Left forelimb (tissue), 1 donor: ENCODE results near the gene PKP1.

Source experiments
- DNase-seq: peaks from one replicate; pipeline ENCODE4 v3.0.0-alpha.2; 2018; ENCODE audit warnings: low spot score

PKP1 gene

DNA sequence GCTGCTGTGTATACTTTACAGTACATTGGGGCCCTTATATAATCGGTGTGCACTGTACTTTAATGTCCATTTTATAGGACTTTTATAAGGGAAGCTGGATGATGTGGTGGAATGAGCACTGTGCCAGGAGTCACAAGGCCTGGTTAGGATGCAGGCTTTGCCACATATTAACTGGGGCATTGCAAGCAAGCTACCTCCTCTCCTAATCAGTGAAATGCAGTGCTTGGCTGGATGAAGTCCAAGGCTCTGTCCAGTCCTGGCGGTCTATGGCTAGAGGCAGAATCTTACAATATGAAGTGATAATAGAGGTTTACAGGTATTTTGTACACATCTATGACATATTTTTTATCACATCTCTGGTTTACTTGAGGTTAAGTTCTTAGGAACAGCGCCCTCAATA is 1.7 kb upstream of the PKP1 start:
- DNase-seq, result no peak

DNA sequence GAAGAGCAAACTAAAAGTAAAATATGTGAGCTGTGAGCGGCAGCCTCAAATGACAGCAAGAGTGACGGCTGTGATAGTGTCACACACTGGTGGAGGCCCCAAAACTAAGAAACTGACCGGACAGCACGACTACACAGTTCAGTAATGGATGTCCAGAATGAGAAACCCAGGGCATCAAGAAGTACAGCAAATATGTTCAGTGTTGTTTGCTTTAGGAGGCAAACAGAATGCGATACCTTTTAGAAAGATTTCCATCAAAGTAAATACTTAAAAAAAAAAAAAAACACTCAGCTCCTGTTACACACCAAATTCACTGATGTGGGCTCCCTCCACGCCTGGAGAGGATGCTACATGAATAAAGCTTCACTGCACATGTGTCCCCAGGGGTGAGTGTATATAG is 1.1 kb upstream of the PKP1 start:
- no peak for DNase-seq

DNA sequence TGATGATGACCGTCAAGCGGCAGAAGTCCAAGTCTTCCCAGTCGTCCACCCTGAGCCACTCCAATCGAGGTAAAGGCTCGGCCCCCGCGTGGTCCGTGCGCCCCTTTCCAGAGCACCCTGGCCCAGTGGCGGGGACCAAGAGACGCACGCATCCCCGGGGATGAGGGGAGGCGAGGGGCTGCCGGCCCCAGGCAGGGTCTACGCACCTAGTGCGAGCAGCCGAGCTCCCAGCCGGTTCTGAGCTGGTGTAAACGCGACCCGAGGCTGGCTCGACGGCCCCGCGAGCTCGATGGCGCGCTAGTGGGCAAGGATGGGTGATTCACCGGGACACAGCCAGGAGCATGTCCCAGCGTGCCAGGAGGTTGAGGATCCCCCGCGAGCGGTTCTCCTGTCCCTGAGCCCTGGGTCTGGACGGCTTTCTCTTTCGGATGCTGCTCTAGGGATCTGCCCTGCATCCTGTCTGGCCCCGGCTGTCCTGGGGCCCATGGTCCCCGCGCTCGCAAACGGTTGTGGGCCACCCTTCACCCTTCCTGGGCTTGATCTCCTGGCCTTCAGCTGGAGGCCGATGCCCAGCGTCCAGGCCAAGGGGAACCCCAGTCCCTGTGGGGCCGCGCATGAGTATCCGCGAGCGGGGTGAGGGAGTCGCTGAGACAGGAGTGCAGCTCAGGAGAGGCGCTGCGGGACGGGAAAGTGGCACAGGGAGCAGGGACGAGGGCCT is 689 bp downstream of the PKP1 start:
- no peak for DNase-seq

DNA sequence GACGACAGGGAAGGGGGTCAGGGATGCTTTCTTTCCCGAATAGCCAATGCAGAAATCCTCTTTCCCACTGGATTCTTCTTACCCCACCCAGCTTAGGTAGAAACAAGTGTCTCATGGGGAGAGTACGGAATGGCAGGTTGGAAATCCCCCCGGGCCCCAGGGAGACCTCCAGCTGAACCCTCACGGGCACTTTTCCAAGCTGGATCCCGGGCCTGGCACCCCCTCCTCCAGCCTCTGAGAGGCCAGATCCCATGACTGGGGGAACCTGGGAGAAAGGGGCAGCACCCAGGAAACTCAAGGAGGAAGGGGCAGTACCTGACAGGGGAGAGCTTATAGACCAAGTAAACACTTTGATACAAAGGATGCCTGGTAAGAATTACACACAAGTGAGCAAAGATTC is 1.3 kb downstream of the PKP1 start:
- DNase-seq, result no peak

DNA sequence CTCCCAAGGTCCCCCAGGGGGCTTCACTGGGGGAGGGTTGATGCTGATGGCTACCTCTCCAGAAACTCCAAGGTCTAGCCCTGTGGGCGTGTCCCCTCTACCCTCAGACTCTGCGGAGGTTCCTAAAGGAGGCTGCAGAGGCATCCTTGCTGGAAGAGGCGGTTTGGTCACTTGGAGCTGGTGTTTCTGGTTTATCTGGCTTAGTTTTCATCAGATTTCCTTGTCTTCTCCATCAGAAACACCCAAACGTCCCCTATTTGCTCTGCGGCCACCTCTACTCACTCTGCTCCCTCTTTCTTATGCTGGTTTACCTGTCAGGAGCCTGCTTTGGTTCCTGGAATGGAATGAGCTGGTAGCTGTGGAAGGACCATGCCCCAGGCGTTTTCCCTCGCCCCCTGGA is 2.5 kb downstream of the PKP1 start:
- DNase-seq, result no peak

DNA sequence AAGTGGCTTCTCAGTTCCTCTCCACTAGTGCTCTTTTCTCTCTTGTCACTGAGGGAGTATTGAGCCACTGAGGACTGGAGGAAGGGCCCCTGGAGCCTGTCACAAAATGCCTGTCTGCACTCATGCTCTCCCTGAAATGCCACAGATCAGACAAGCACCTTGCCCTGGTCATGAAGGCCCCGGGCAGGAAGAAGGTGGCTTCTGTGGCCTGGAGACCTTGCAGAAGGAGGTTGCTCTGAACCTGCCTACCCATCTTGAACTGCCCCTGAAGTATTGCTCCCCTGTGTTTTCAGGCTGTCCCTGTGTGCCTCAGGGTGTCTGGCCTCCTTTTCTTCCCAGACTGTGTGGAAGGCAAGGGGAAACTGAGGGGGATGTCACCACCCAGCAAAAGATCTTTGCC is 3.1 kb downstream of the PKP1 start:
- DNase-seq, result no peak

DNA sequence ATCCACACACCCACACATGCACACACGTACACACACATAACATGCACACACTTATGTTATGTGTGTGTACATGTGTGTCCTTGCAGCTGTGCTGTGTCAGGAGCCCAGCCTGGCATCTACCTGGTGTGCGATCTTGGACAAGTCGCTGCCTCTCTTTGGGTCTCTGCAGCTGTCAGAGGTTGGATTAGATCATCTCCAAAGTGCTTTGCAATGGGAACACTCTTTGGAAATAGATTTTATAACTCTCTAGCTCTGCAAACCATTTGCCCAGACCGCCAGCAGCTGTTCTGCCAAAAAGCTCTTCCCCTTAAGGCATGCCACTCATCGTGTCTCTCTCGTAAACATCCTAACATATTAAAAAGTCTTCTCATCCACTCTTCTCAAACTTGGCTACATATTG is 4.7 kb downstream of the PKP1 start:
- DNase-seq, result no peak

DNA sequence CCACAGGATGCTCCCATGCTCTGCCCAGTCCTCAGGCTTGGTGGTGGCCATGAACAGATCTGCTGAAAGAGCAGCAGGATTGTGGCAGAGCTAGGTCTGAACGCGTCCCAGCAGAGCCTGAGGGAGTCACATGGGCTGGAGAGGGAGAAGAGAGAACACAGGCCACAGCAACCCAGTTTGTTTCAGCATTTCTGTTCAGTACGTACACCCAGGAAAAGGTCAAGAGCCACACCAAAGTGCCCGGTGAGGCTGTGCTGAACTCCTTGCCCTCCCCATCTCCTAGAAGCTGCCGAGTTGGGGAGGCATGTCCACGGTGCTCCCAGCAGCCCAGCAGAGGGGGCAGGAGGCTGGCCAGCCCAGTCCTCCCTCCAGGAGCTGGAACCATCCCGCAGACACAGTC is 5.5 kb downstream of the PKP1 start:
- no peak for DNase-seq

DNA sequence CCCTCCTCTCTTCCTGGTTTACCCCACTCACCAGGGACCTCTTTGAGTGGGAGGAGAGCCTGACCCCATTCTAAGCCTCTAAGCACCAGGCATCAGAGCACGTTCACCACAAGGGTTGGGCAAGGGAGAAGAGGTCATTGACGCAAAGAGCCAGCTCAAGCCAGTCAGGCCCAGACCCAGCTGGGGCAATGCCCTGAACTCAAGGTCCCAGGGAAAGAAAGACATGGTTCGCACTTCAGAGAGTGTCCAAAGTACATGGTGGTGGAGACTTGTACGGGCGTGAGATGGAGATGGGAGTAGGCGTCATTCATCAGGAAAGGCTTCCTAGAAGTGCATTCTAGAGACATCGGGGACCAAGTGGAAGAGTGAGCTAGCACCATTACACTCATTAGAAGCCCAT is 7.2 kb downstream of the PKP1 start:
- DNase-seq, result no peak

DNA sequence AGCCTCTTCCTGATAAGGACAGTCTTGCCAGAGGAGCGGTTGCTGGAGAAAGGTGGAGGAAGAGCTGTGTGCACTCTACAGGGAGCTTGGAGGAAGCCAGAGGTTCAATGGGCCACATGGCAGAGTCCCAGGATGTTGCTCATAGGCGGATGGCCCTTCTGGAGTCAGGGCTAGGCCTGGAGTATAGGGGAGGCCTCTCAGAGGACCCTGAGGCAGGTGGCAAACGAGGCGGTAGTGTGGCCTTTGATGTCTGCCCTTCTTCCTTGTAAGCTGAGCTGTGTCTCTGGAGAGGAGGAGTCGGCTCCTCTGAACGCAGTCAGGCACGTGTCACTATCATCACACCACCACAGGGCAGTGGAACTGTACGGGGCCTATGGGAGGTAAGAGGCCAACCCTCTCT is 8.6 kb downstream of the PKP1 start:
- no peak for DNase-seq

DNA sequence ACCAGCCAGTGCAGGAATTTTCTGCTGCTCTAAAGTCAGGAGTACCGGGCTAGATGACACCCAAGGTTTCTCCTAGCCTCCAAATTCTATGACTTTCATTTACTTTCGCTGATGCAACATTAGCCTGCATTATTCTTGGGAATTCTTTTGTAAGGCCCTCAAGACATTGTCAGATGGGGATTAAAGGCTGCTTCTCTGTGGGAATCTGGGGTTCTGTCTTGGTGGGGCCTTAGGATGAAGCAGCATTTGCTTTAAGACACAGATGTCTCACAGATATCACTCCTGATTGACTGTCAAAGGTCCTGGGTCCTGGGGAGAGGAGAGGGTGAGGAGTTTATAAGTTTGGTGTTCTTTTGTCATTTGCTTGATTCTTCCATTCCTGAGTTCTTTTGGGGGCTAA is 11.6 kb downstream of the PKP1 start:
- no peak for DNase-seq

DNA sequence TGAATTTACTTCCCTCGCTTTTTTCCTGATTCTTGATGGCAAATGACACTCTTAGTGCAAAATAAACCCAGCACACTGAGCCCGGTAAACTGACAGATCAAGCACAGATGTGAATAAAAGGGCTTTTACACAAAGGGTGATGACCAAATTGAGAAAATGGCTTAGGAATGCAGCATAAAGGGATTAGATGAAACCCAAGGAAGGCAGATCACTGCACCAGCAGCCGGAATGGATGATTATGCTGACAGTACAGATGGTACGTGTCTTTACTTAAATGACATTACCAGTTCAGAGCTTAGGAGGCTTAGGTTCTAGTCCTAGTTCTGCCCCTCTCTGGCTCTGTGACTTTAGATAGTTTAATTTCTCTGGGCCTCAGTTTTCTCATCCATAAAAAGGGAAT is 12.0 kb downstream of the PKP1 start:
- DNase-seq, result no peak

DNA sequence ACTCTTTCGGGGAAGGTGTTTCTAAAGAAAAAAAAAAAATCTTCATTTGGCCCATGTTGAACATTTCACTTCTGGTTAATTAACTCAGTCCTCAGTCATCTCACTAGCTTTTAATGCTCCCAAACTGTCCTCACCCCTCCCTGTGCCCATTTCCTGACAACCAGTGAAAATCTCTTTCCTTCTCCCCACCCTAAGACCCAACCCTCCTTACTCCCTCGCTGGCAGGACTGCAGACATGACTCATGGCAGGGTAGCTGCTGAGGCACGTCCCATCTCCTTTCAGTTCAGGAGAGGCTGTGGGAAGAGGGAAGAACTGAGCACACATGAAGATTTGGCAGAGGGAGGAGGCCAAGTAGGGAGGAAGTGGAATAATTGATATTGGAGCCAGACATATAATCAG is 12.6 kb downstream of the PKP1 start:
- DNase-seq, result no peak

DNA sequence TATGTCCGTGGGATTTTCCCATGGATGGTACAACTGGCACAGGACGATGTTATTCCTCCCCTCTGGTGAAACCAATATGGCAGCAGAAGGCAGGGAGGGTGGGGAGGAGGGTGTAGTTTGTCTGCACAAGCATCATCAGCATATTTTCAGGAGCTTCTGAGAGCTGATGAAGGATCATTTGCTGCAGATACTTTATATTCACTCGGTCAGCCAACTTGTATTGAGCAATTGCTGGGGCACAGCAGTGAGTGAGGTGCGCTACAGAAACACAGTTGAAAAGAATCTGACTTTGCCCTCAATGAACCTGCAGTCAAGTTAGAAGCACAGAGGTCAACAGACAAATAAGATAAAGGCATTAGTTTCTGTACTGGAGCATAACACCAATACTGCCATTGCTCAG is 13.0 kb downstream of the PKP1 start:
- no peak for DNase-seq

DNA sequence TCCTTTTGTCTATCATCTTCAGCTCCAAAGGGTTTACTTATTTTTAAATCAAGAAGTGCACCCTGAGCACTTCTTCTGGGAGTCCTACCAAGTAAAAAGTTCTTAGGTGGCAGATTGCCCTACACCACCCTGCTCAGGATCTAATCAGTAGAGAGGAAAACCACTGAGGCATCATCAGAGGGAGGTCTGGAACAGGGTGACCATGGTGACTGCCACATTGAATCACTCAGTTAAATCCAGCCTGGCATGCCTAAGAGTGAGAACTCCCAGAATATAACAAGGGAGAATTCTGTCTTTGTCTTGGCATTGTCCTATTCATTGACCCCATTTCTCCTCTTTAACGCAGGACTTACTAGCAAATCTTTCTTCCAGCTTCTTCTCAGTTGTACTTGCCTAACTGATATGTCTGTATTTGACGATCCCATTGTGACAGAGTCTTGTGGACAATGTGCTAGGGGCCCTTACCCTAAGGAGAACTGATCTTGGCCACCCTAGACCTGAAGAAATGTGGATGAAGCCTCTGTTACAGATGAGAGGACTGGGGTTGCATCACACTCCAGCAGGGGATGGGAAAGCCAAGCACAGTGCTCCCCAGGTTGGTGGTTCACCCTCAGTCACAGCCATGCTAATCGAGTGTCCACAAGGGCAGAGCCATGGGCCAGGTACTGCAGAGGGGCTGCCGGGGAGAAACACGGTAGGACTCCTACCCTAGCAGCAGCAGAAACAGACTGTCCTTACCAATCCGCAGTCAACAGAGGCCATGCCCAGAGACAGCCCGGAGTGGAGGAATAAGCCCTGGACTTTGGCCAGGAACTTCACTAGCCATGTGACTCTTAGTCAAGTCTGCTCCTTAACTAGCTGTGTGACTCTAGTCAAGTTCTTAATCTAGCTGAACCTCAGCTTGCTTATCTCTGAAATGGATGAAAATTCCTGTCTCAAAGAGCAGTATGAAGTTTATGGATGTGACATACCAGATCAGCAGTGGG is 15.4 kb downstream of the PKP1 start:
- no peak for DNase-seq

DNA sequence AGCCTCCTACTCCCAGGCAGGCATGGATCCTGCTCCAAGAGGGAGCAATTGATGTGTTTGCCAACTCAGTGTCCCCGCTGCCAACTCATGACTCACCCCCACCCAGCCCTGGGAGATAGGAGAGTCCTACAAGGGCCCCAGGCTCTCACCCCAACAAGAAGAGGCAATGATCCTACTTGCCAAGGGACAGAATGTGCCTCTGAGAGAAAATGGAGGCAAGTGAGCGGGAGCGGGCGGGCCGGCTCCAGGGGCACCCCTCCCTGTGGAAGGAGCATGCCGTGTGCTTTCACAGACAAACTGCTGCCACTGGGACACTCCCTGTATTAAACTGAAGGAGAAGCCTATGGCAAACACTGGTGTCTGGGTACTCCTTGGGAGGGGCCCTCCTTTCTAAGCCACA is 16.7 kb downstream of the PKP1 start:
- DNase-seq, result no peak

DNA sequence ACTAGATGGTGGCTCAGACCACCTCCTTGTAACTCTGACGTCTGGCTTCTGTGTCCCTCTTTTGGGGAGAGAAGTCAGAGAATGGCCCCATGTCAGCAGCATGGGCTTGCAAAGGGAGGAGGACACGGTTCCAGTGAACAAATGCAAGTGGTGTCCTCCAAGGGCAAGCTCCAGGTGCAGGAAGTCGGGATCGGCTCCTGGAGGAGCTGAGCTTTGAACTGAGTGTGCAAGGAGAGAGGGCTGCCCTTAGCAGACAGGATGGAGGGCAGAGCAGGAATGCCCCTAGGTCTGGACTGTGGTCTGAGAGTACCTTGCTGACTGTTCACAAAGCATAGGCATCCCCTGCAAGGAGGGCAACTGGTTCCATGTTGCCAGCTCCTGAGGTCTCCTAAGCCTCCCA is 17.3 kb downstream of the PKP1 start:
- DNase-seq, result no peak

DNA sequence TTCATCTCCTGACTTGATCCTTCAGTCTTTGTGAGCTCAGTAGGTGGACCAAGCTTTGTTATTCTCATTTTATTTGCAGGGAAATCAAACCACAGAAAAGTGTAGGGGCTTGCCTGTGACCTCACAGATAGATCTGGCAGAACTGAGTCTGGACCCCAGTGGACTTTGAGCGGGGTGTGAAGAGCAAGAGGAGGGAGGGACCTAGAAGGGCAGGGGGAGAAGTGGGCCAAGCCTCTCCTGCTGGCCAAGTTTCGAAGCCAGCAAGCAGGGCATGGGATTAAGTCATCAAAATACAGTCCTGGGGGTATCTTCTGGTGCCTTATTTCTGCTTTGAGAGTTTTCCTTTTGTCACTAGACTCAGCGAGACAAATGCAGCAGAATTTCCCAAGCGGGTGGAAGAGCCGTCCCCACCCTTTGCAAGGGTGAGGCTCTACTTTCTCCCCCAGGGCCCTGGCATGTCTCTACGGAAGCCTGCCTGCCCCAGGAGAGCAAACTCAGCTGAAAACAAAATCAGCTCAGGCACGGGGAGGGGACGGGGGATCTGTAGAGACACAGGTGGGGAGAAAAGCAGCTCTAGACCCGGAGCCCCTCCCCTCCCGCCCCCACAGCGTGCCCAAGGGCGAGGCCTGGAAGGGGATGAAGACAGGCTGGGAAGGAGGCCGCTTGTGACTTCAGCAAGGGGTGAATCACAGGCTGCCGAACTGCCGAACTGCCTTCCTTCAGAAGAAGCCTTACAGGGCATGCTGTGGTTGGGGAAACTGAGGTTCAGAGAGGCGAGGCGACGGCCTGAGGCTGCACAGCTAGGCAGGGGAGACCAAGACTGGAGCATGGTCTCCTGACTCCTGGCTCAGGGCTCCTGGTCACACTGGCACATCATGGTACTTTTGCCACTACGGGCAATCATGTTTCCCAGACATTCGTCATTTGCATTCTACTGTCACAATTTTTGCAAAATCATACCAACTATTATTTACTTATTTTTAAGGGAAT is 19.2 kb downstream of the PKP1 start:
- DNase-seq, result no peak

DNA sequence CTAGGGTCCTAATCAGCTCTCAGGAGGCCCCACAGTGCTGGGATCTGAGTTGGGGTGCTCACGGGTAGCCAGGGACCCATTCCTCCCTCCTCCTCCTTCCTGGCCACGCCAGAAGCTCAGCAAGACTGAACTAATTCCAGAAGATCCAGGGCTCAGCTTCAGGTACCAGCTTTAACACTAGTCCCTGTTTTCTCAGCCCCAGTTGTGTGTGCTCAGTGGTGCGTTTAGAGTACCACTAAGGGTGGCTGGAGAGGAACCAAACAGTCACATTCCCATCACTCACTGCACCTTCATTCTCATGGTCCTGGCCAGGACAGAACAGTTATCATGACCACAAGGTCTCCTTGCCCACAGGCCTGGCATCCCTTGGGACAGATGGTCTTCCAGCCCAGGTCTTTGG is 20.8 kb downstream of the PKP1 start:
- DNase-seq, result no peak

DNA sequence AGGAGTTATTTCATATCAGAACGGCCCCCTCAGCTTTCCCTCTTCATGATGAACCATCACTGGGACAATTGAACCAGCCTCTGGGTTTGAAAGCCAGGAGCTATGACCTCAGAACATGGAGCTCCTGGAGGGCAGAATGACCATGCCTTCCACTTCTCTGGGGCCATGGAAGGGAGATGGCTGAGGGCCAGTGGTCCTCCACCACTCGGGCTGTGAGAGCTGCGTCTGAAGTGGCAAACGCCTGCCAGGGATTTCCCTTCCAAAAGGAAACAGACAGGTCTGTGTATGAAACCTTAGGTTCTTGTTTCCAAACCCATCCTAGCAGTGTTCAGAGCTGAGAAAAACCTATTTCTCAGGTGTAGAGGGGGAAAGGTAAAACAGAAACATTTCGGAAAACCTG is 22.5 kb downstream of the PKP1 start:
- no peak for DNase-seq

DNA sequence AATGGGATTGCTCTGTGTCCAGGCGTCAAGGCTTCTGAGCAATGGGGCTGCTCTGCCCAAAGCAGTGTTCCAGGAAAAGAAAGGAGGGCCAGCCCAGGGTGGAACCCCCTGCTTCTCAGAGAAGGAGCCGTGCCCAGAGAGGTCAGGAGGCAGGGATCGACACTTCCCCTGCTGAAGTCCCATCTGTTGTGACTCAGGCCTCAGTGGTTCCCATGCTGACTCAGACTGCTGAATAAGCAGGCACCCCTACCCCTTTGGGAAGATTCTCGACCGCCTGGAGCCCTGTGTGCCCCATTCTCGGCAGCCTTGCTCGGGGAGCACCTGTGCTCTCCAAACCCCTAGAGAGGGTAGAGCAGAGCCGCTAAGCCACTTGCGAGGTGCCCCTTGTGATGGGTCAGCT is 23.9 kb downstream of the PKP1 start:
- DNase-seq, result no peak

DNA sequence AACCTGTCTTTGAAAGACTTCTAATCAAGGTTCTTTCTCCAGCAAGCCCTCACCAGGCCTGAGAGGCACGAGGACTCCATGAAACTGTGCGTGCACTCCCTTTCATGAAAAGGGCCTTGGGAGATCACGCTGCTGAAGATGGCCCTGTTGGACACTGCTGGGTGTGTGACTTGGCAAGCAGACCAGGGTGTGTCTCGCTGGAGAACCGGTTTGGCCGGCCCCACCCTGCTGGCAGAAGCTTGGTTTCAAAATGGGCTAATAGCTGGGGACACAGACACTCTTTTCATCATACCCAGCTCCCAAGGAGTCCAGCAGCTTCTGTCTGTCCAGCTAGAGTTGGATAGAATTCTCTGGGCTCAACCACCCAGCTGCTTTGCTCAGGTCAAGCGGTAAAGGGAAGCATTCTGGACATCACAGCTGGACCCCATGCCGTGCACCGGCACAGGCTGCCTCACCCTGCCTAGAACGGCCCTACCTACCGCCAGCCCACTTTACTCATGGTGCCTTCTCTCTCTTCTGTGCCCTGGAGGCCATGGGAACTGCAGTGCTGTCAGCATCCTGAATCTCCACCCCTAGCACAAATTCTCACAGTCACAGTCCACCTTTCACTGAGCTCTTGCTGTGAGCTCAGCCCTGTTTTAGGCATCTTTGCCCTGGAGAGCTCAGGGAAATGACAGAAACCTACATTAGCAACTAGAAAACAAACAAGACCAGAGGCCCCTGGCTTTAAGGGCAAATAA is 24.6 kb downstream of the PKP1 start:
- DNase-seq, result no peak
